GM12878 (cell line): Measurements from ENCODE around the gene ANGPTL4. TPM values are rescaled to one million over a fixed set of nuclear protein-coding genes. Genes with fewer than 3 reads are reported as not detected.
"Not testable (repeated sequence)": the region's sequence is repeated elsewhere in the genome, so short reads cannot be mapped to it uniquely, and the experiment has no call there.

ENCODE experiments used
- ATAC-seq: fragments of 200-7000 bp; cut with Tn5 transposase; 3 replicates; pipeline ENCODE4 v1.9.1; 2020; ENCODE audit warnings: mild to moderate bottlenecking, moderate library complexity
- BruUV-seq: library from RNA; stranded (reverse); fragments of 400-500 nt; replicated peaks from 2 replicates; lab custom pipeline; 2021; lab: Mats Ljungman, UMichigan
- CTCF ChIA-PET: fragments of 300-600 bp; sonication (Branson Sonifier 250); formaldehyde crosslinking; extraction: SDS; loops from one replicate; lab custom pipeline; 2021; ENCODE audit warnings: inconsistent platforms; lab: Yijun Ruan, JAX
- POLR2A ChIA-PET: fragments of 350-600 bp; formaldehyde crosslinking; extraction: SDS; loops from one replicate; lab custom pipeline; 2021; ENCODE audit warnings: inconsistent platforms; lab: Charles Lee
- RAD21 ChIA-PET: fragments of 300-600 bp; sonication (Branson Sonifier 250); formaldehyde crosslinking; loops from one replicate; lab custom pipeline; 2023; ENCODE audit warnings: antibody characterized with exemption; ENCODE audit not compliant: unreplicated experiment; lab: Charles Lee
- SMC1A ChIA-PET: fragments of 300-600 bp; sonication (Branson Sonifier 250); formaldehyde crosslinking; loops from one replicate; lab custom pipeline; 2023; ENCODE audit not compliant: unreplicated experiment, uncharacterized antibody; lab: Charles Lee
- DNase-seq: peaks from one replicate; pipeline ENCODE4 v3.0.0-alpha.2; 2011; ENCODE audit warnings: low read depth, low spot score
- FAIRE-seq: peaks from 3 replicates; lab custom pipeline; 2011; peaks lifted over from hg19 to GRCh38; lab: Jason Lieb, UNC
- H2AFZ ChIP-seq: 2 replicates; pipeline ENCODE4 v1.6.0; 2011; ENCODE audit warnings: low read depth, low read length, control low read depth; ENCODE audit not compliant: control insufficient read depth
- H3K27ac ChIP-seq: 2 replicates; pipeline ENCODE4 v1.5.1; 2011; ENCODE audit warnings: control low read depth; ENCODE audit not compliant: control insufficient read depth, insufficient read depth
- H3K27me3 ChIP-seq, 2 experiments: replicated peaks in 1 of 2; 2 replicates each; pipeline versions ENCODE4 v1.6.0 to v1.6.1; 2011; ENCODE audit warnings: low read length in 1 of 2; ENCODE audit not compliant: control insufficient read depth in 2 of 2, insufficient read depth in 2 of 2
- H3K36me3 ChIP-seq, 2 experiments: 2 replicates each; pipeline ENCODE4 v1.5.1; 2011; ENCODE audit warnings: low read length in 1 of 2; ENCODE audit not compliant: control insufficient read depth in 2 of 2, insufficient read depth in 2 of 2
- H3K4me1 ChIP-seq: 2 replicates; pipeline ENCODE4 v1.6.1; 2011; ENCODE audit warnings: mild to moderate bottlenecking, low read length, moderate library complexity, mixed read lengths; ENCODE audit not compliant: control insufficient read depth, insufficient read depth
- H3K4me2 ChIP-seq: 2 replicates; pipeline ENCODE4 v1.6.0; 2011; ENCODE audit warnings: control low read depth; ENCODE audit not compliant: control insufficient read depth, insufficient read depth
- H3K4me3 ChIP-seq: fragments of 200-600 bp; sonication (generic); 2 replicates; pipeline ENCODE4 v1.5.1; 2016
- H3K79me2 ChIP-seq: 2 replicates; pipeline ENCODE4 v1.6.0; 2011; ENCODE audit warnings: low read length; ENCODE audit not compliant: control insufficient read depth, insufficient read depth
- H3K9ac ChIP-seq: 2 replicates; pipeline ENCODE4 v1.8.0; 2011; ENCODE audit warnings: low read length, control low read depth, mixed read lengths; ENCODE audit not compliant: control insufficient read depth, insufficient read depth
- H3K9me3 ChIP-seq: replicated peaks from 3 replicates; pipeline ENCODE4 v1.5.1; 2011; ENCODE audit warnings: mild to moderate bottlenecking, low read length; ENCODE audit not compliant: control insufficient read depth, insufficient read depth
- H4K20me1 ChIP-seq: 2 replicates; pipeline ENCODE4 v1.6.0; 2011; ENCODE audit not compliant: control insufficient read depth, insufficient read depth
- ZBTB11 ChIP-seq: fragments of 450-650 bp; formaldehyde crosslinking; IDR thresholded peaks from 2 replicates; pipeline ENCODE4 v1.5.0; 2022; ENCODE audit warnings: mild to moderate bottlenecking, missing genetic modification characterization
- ZBTB4 ChIP-seq: fragments of 450-650 bp; formaldehyde crosslinking; IDR thresholded peaks from 2 replicates; pipeline ENCODE4 v1.4.0; 2022; ENCODE audit warnings: mild to moderate bottlenecking, moderate library complexity
- WGBS: methylation state at CpG from one replicate; pipeline ENCODE4 v1.1.6; 2016; ENCODE audit warnings: low lambda C conversion rate; ENCODE audit not compliant: insufficient replicate concordance, insufficient coverage; ENCODE audit errors: missing lambda C conversion rate; 5-methylcytosine and 5-hydroxymethylcytosine counted together
- in situ Hi-C: fragments of 300-500 bp; cut with MboI; formaldehyde crosslinking; loops from 9 replicates; pipeline ENCODE4 v1.14.3; 2018; ENCODE audit warnings: mixed read lengths
- intact Hi-C: fragments of 100-400 bp; cut with micrococcal nuclease; formaldehyde crosslinking; loops from one replicate; pipeline ENCODE4 v1.14.2; 2022; ENCODE audit not compliant: unreplicated experiment
- polyA plus RNA-seq, 11 experiments: library from polyadenylated mRNA; depleted of rRNA in 4 of 11; unstranded in 6 of 11; stranded (reverse) in 5 of 11; fragments of >200 nt; fragmentation: Nextera tagmentation in 4 of 11; fragmentation: Illumina TruSeq in 1 of 11; extraction: Ambion mirVana in 4 of 11; extraction: Trizol in 1 of 11; gene quantifications; 1 replicate in 1 of 11; 2 replicates in 10 of 11; pipeline versions ENCODE4 v1.2.1 to v1.2.3, GENCODE V29; 2011 to 2016; ENCODE audit warnings: inconsistent platforms in 2 of 11, missing spikeins in 2 of 11, low read depth in 1 of 11
- total RNA-seq, 4 experiments: library from RNA; depleted of rRNA in 3 of 4; stranded (reverse); fragments of >200 nt in 3 of 4; fragmentation: Illumina TruSeq in 1 of 4; extraction: Trizol in 1 of 4; gene quantifications; 2 replicates each; pipeline versions ENCODE4 v1.2.1 to v1.2.3, GENCODE V29; 2013 to 2021

ANGPTL4 gene
- total and polyA plus RNA-seq, 10 of the 15 experiments (the other 5 are each of a cell fraction or from before 2014, with no cell fraction given) = 0.45 TPM; not detected in 9

DNA sequence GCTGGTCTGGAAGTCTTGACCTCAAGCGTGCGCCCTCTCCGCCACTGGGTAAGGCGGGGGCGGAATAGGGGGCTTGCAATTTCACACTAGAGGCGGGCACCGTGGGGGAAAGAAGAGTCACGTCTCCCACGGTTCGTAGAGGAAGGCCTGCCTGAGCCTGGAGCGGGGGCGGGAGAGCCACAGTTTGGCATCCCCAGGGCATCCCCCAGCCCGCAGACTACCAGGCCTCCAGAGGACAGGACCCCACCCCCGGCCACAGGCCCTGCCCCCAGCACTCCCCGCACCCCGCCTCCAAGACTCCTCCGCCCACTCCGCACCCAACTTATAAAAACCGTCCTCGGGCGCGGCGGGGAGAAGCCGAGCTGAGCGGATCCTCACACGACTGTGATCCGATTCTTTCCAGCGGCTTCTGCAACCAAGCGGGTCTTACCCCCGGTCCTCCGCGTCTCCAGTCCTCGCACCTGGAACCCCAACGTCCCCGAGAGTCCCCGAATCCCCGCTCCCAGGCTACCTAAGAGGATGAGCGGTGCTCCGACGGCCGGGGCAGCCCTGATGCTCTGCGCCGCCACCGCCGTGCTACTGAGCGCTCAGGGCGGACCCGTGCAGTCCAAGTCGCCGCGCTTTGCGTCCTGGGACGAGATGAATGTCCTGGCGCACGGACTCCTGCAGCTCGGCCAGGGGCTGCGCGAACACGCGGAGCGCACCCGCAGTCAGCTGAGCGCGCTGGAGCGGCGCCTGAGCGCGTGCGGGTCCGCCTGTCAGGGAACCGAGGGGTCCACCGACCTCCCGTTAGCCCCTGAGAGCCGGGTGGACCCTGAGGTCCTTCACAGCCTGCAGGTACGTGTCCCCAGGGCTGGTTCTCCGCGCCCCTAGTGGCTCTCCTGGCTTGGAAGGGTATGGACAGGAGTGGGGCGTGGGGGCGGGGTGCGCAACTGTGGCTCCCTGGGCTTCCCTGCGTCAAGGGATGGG lies at the start of gene ANGPTL4 (continued):
- TF ChIP-seq ZBTB4 (CRISPR knock-in tag) (no peak), ZBTB11 (CRISPR knock-in tag) (no peak)

- H4K20me1 ChIP-seq, H3K9me3 ChIP-seq, H3K27ac ChIP-seq, BruUV-seq, FAIRE-seq, intact Hi-C loops, ATAC-seq, H3K36me3 ChIP-seq, in situ Hi-C loops, RAD21 ChIA-PET, H3K4me3 ChIP-seq, H3K4me2 ChIP-seq, SMC1A ChIA-PET, H3K9ac ChIP-seq, POLR2A ChIA-PET, H3K27me3 ChIP-seq, DNase-seq, H2AFZ ChIP-seq, H3K4me1 ChIP-seq, CTCF ChIA-PET, H3K79me2 ChIP-seq: not testable (repeated sequence)
- WGBS = 99% methylated on average over 11 of the region's 11 CpGs
These were observed 48.8 kb upstream of the ANGPTL4 start for GRCh38 chr19:8314981-8315640.
